NCI-H526 (cell line): ENCODE measurements around the gene WIPF2.

Experiments
- DNase-seq, 2 experiments: peaks; one replicate each; lab custom pipeline; 2025; lab: John Stamatoyannopoulos, UW

The WIPF2 gene

GRCh38 chr17:40315206-40315605 lies 96.1 kb downstream of the WIPF2 start:
- DNase-seq = no peak

DNA sequence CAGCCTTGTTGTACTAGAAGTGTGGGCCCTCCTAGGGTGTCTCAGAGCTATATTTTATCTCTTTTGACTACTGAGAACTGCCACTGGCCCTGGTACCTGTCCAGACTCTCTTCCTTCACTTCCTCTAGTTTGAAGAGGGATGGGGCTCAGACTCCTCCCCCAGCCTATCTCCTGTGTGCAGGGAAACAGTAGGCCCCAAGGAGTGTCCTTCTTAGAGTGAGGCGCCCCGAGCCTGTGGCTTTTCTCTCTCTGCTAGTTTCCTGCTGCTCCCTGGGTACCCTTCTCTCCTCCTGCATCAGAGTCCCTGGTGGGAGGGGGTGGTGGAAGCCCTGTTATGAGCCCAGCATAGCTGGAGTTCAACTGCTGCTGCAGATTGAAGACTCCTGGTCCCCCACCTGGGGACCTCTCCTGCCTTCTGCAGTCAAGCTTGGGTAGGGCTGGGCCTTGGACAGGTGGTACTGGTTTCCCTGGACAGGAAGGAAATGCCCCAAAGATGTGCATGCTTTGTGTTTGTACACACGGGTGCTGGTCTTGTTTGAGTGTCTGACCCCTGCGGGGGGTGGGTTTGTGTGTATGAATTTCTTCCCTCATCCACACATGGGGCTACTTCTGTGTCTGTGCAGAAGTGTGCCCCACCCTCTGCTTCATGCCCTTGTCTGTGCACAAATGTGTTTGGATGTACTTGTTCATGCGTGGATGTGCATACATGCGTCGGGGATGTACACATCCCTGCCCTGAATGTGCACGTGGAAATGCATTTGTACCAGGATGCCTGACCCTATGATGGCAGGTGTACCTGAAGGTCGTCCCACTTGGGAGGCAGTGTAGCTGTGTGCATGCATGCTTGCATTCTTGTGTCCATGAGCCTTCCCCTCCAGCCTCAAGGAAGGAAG lies 96.8 kb downstream of the WIPF2 start:
- DNase-seq = no peak

- peak in 1 of 2 experiments; percentile 48 for DNase-seq
These were observed 97.7 kb downstream of the WIPF2 start for GRCh38 chr17:40316571-40317344.

GRCh38 chr17:40317345-40317873 lies 98.3 kb downstream of the WIPF2 start:
- DNase-seq = peak; percentile 15 to 46

- DNase-seq = peak; percentile 84 to 96
These were observed 99.1 kb downstream of the WIPF2 start for GRCh38 chr17:40317880-40318829.

- DNase-seq = no peak
These were observed 99.8 kb downstream of the WIPF2 start for GRCh38 chr17:40318830-40319391.

DNA sequence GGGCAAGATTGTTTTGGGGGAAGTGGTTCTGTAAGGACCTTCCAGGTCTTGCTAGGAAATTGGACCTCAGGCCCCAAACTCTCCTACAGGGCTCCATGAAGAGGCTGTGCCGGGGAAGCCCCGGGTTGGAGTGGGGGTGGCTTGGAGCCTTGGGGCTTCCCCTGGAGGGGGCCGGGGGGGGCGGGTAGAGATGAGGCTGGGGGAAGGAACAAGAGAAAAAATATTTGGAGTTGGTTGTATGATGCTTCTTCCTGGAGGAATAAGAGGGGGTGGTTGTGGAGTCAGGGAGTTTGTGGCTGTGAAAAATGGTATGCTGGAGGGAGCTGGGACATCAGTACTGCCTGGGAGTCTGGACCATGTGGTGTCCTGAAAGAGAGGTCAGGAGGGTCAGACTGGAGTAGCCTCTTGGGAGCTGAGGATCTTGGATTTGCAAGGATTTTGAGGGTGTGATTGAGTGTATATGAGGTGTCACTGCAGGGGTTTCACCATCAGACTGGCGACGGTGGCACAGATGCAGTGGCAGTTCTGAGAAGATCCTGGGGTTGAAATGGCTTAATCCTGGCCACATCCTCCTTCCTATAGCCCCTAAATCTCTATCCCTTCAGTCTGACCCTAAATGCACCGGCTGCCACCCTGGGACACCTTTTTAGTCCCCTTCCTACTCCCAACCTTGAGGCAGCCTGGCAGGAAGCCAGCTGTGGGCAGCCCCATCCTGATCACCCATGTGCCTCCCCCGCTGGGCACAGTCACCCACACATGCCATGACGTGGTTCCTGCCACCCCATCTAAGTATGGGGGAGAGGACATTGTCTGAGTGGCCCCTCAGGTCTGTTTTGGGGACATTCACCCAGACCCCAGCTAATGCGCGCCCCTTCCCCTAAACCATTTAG lies 100.8 kb downstream of the WIPF2 start:
- DNase-seq = no peak

- DNase-seq = no peak
These were observed 101.8 kb downstream of the WIPF2 start for GRCh38 chr17:40320756-40321523.

GRCh38 chr17:40321524-40321929 lies 102.4 kb downstream of the WIPF2 start:
- no peak for DNase-seq

DNA sequence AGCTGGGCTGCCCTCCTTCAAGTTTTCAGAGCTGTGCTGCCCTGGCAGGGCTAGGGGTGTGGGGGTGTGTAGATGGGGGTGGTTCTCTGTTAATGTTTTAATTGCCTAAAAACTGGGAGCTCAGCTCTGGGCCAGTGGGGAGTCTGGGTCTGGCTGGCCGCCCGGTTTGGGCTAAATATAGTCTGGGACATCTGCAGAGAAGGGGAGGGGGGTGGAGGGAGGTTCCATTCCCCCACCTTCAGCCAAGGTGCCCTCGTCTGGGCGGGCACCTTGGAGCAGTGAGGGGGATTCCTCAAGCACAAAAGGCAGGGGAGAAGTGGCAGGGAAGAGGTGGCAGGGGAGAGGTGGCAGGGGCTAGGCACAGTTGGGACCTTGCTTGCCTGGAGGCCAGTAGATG lies 102.9 kb downstream of the WIPF2 start:
- DNase-seq = no peak

GRCh38 chr17:40322358-40323315 lies 103.5 kb downstream of the WIPF2 start:
- peak in 1 of 2 experiments; percentile 13 for DNase-seq

- DNase-seq = no peak
These were observed 104.6 kb downstream of the WIPF2 start for GRCh38 chr17:40323391-40324381.

GRCh38 chr17:40325156-40326013 lies 106.3 kb downstream of the WIPF2 start:
- DNase-seq = no peak

DNA sequence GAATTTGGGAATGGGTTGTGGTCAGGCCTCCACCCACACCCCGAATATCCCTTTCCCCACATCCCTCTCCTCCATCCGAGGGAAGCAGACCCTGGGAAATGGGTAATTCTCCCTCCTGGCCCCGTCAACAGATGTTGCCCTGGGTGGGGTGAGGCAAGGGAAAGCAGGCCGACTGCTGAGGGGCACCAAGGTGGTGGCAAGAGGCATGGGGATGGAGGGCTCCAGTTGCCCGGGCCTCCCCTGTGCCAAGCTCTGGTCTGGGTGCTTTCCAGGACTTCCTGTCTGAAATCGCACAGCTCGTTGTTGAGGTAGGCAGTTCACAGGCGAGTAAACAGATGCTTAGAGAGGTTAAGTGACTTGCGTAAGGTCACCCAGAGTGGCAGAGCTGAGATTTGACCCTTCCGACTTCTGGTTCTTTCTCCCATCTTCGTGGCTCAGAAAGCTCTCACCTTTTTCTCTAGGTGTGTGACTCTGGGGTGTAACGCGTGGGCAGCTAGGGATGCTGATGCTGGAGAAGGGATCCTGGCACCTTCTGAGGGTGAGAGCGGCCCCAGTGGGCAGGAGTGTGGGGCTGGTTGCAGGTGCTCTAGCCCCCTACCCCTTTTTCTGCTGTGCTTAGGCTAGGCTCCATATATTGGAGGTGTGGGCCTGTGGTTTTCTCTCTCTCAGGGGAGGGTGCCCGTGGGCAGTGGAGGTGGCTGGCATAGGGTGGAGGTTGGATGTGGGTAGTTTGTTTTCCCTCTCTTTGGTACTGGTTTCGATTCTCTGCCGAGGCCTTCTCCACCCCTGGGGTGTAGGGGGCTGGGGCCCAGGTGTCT lies 107.1 kb downstream of the WIPF2 start:
- no peak for DNase-seq

GRCh38 chr17:40326832-40327199 lies 107.7 kb downstream of the WIPF2 start:
- no peak for DNase-seq
